Trophoblast cell (in vitro differentiated cells and primary cell): ENCODE measurements around the gene KCNJ1.

ENCODE experiments used
- DNase-seq, 2 donors: peaks; one replicate each; pipeline ENCODE4 v3.0.0-alpha.2; 2016
- H2AFZ ChIP-seq: 2 replicates; pipeline ENCODE4 v1.6.1; 2013; ENCODE audit warnings: low read length, moderate library complexity, mild to moderate bottlenecking; ENCODE audit not compliant: insufficient read depth, poor library complexity
- H2AK5ac ChIP-seq: 2 replicates; pipeline ENCODE4 v1.6.1; 2013; ENCODE audit warnings: mild to moderate bottlenecking, low read length
- H2BK120ac ChIP-seq: 2 replicates; pipeline ENCODE4 v1.6.1; 2013; ENCODE audit warnings: low read length, mild to moderate bottlenecking, moderate library complexity; ENCODE audit not compliant: insufficient read depth, poor library complexity
- H2BK12ac ChIP-seq: 2 replicates; pipeline ENCODE4 v1.6.1; 2013; ENCODE audit warnings: mild to moderate bottlenecking, low read length, moderate library complexity
- H2BK5ac ChIP-seq: 2 replicates; pipeline ENCODE4 v1.6.1; 2013; ENCODE audit warnings: low read length, low read depth, moderate library complexity, mild to moderate bottlenecking; ENCODE audit not compliant: poor library complexity
- H3K14ac ChIP-seq: 2 replicates; pipeline ENCODE4 v1.6.1; 2013; ENCODE audit warnings: mild to moderate bottlenecking, low read length
- H3K18ac ChIP-seq: 2 replicates; pipeline ENCODE4 v1.6.1; 2013; ENCODE audit warnings: mild to moderate bottlenecking, low read length
- H3K23ac ChIP-seq: 2 replicates; pipeline ENCODE4 v1.6.1; 2013; ENCODE audit warnings: low read length
- H3K27ac ChIP-seq: 2 replicates; pipeline ENCODE4 v1.5.1; 2013; ENCODE audit warnings: low read depth, mild to moderate bottlenecking, inconsistent platforms, low read length, moderate library complexity
- H3K27me3 ChIP-seq: 2 replicates; pipeline ENCODE4 v1.6.1; 2013; ENCODE audit warnings: inconsistent platforms, mild to moderate bottlenecking, low read length, moderate library complexity; ENCODE audit not compliant: insufficient read depth
- H3K36me3 ChIP-seq, 2 experiments: 1 replicate in 1 of 2; 2 replicates in 1 of 2; pipeline ENCODE4 v1.6.1; 2013; ENCODE audit warnings: low read length in 2 of 2, mild to moderate bottlenecking in 2 of 2, moderate library complexity in 1 of 2; ENCODE audit not compliant: insufficient read depth in 2 of 2, control insufficient read depth in 1 of 2
- H3K4ac ChIP-seq: 2 replicates; pipeline ENCODE4 v1.6.1; 2013; ENCODE audit warnings: low read depth, mild to moderate bottlenecking, low read length, moderate library complexity
- H3K4me1 ChIP-seq, 2 experiments: 1 replicate in 1 of 2; 2 replicates in 1 of 2; pipeline ENCODE4 v1.6.1; 2013; ENCODE audit warnings: low read length in 2 of 2, mild to moderate bottlenecking in 2 of 2, moderate library complexity in 1 of 2; ENCODE audit not compliant: insufficient read depth in 2 of 2, control insufficient read depth in 1 of 2
- H3K4me2 ChIP-seq: 2 replicates; pipeline ENCODE4 v1.6.1; 2013; ENCODE audit warnings: inconsistent platforms, mild to moderate bottlenecking, low read length, moderate library complexity
- H3K4me3 ChIP-seq: 2 replicates; pipeline ENCODE4 v1.5.1; 2013; ENCODE audit warnings: mild to moderate bottlenecking, low read depth, low read length, inconsistent platforms
- H3K79me1 ChIP-seq: one replicate; pipeline ENCODE4 v1.6.1; 2013; ENCODE audit warnings: low read length
- H3K79me2 ChIP-seq: 2 replicates; pipeline ENCODE4 v1.6.1; 2013; ENCODE audit warnings: low read length, mild to moderate bottlenecking; ENCODE audit not compliant: control insufficient read depth, insufficient read depth, poor library complexity
- H3K9ac ChIP-seq: 2 replicates; pipeline ENCODE4 v1.6.1; 2013; ENCODE audit warnings: mild to moderate bottlenecking, low read length
- H3K9me3 ChIP-seq: 2 replicates; pipeline ENCODE4 v1.6.1; 2013; ENCODE audit warnings: low read depth, mild to moderate bottlenecking, control low read depth, inconsistent platforms, low read length; ENCODE audit not compliant: insufficient read depth
- H4K12ac ChIP-seq: 2 replicates; pipeline ENCODE4 v1.6.1; 2013; ENCODE audit warnings: low read depth, mild to moderate bottlenecking, low read length, moderate library complexity
- H4K8ac ChIP-seq: 2 replicates; pipeline ENCODE4 v1.6.1; 2013; ENCODE audit warnings: low read depth, mild to moderate bottlenecking, low read length, moderate library complexity
- H4K91ac ChIP-seq: one replicate; pipeline ENCODE4 v1.6.1; 2013; ENCODE audit warnings: low read depth, mild to moderate bottlenecking, low read length, moderate library complexity
- WGBS: extraction: QIAGEN DNeasy Blood & Tissue Kit; methylation state at CpG from one replicate; pipeline ENCODE4 v1.1.7; 2013; ENCODE audit warnings: missing lambda C conversion rate; ENCODE audit not compliant: insufficient read length, insufficient coverage; ENCODE audit errors: extremely low coverage; 5-methylcytosine and 5-hydroxymethylcytosine counted together

KCNJ1 gene

GRCh38 chr11:128813729-128814128, 53.4 kb downstream of the KCNJ1 start:
- Histone ChIP-seq H3K4ac (no peak overlapping the region), H2BK5ac (no peak overlapping the region), H3K79me1 (peaks cover 6% of the 10 kb centered on the region), H2BK120ac (no peak overlapping the region), H3K23ac (no peak overlapping the region), H3K9ac (no peak overlapping the region), H3K79me2 (no peaks in the 10 kb centered on the region), H3K4me1 (peaks cover 8% of the 10 kb centered on the region in 2 experiments), H2AK5ac (no peak overlapping the region), H3K9me3 (peaks cover 3% of the 10 kb centered on the region), H3K27me3 (no peaks in the 10 kb centered on the region), H4K8ac (no peak overlapping the region), H2AFZ (no peak overlapping the region), H4K12ac (no peak overlapping the region), H3K18ac (no peak overlapping the region), H3K27ac (no peak overlapping the region), H3K14ac (no peak overlapping the region), H3K4me3 (no peak overlapping the region), H4K91ac (no peak overlapping the region), H3K36me3 (no peaks in the 10 kb centered on the region), H2BK12ac (peak overlapping the region; percentile 23), H3K4me2 (no peak overlapping the region)
- DNase-seq, result no peak
- no CpG with 5 or more reads among the region's 4 CpGs for WGBS

DNA sequence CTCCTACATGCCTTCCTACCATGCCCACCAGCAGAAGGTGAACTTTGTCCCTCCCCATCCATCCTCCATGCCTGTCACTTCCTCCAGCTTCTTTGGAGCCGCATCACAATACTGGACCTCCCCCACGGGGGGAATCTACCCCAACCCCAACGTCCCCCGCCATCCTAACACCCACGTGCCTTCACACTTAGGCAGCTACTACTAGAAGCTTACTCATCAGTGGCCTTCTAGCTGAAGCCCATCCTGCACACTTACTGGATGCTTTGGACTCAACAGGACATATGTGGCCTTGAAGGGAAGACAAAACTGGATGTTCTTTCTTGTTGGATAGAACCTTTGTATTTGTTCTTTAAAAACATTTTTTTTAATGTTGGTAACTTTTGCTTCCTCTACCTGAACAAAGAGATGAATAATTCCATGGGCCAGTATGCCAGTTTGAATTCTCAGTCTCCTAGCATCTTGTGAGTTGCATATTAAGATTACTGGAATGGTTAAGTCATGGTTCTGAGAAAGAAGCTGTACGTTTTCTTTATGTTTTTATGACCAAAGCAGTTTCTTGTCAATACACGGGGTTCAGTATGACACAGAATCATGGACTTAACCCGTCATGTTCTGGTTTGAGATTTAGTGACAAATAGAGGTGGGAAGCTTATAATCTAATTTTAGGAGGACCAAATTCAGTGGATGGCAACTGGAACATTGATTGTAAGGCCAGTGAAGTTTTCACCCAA, 56.1 kb downstream of the KCNJ1 start:
- Histone ChIP-seq H3K4ac (no peak overlapping the region), H3K4me2 (no peak overlapping the region), H2BK5ac (no peak overlapping the region), H2AFZ (no peak overlapping the region), H4K8ac (no peak overlapping the region), H3K27me3 (no peaks in the 10 kb centered on the region), H3K27ac (no peak overlapping the region), H4K91ac (no peak overlapping the region), H3K4me3 (no peak overlapping the region), H3K36me3 (no peaks in the 10 kb centered on the region), H3K18ac (no peak overlapping the region), H4K12ac (no peak overlapping the region), H2AK5ac (no peak overlapping the region), H3K79me2 (no peaks in the 10 kb centered on the region), H2BK120ac (no peak overlapping the region), H3K23ac (no peak overlapping the region), H3K9ac (no peak overlapping the region), H3K79me1 (peaks cover 3% of the 10 kb centered on the region), H2BK12ac (no peak overlapping the region), H3K14ac (no peak overlapping the region), H3K4me1 (peaks cover 6% of the 10 kb centered on the region in 2 experiments), H3K9me3 (peaks cover 3% of the 10 kb centered on the region)
- no peak for DNase-seq
- WGBS, result no CpG with 5 or more reads among the region's 8 CpGs

GRCh38 chr11:128809128-128809527, 58.0 kb downstream of the KCNJ1 start:
- Histone ChIP-seq H4K8ac (no peak overlapping the region), H2AK5ac (no peak overlapping the region), H4K91ac (no peak overlapping the region), H3K79me1 (no peaks in the 10 kb centered on the region), H3K4me1 (peaks cover 0 to 3% of the 10 kb centered on the region in 2 experiments), H3K4me3 (no peak overlapping the region), H3K27ac (no peak overlapping the region), H3K4me2 (no peak overlapping the region), H4K12ac (no peak overlapping the region), H3K9ac (no peak overlapping the region), H3K4ac (no peak overlapping the region), H2BK12ac (no peak overlapping the region), H2AFZ (no peak overlapping the region), H2BK120ac (no peak overlapping the region), H3K9me3 (peaks cover 3% of the 10 kb centered on the region), H3K27me3 (no peaks in the 10 kb centered on the region), H3K36me3 (no peaks in the 10 kb centered on the region), H3K23ac (no peak overlapping the region), H2BK5ac (no peak overlapping the region), H3K14ac (no peak overlapping the region), H3K79me2 (no peaks in the 10 kb centered on the region), H3K18ac (no peak overlapping the region)
- no CpG with 5 or more reads among the region's 6 CpGs for WGBS
- no peak for DNase-seq

- no peak overlapping the region for H2BK120ac ChIP-seq
- no peak overlapping the region for H2BK12ac ChIP-seq
- H2AK5ac ChIP-seq, result no peak overlapping the region
- no peak overlapping the region for H3K18ac ChIP-seq
- H3K4me1 ChIP-seq, result peaks cover 2 to 10% of the 10 kb centered on the region in 2 experiments
- no peak overlapping the region for H3K4ac ChIP-seq
- H3K9me3 ChIP-seq, result peaks cover 4% of the 10 kb centered on the region
- no peak overlapping the region for H2BK5ac ChIP-seq
- no peak overlapping the region for H2AFZ ChIP-seq
- no peak overlapping the region for H3K27ac ChIP-seq
- H3K79me2 ChIP-seq, result no peaks in the 10 kb centered on the region
- no peak for DNase-seq
- H3K4me3 ChIP-seq, result no peak overlapping the region
- no peak overlapping the region for H3K23ac ChIP-seq
- no peak overlapping the region for H3K9ac ChIP-seq
- no peaks in the 10 kb centered on the region for H3K79me1 ChIP-seq
- no peak overlapping the region for H4K12ac ChIP-seq
- no peak overlapping the region for H4K8ac ChIP-seq
- no peaks in the 10 kb centered on the region for H3K27me3 ChIP-seq
- H4K91ac ChIP-seq, result no peak overlapping the region
- no peaks in the 10 kb centered on the region for H3K36me3 ChIP-seq
- H3K4me2 ChIP-seq, result no peak overlapping the region
- no peak overlapping the region for H3K14ac ChIP-seq
Measured at GRCh38 chr11:128807909-128808308, 59.2 kb downstream of the KCNJ1 start.
